AG09309 (cell line): ENCODE measurements around the gene TMEM18.

Experiments used
- DNase-seq: peaks from one replicate; pipeline ENCODE4 v3.0.0-alpha.2; 2010; ENCODE audit warnings: low read depth
- H3K4me3 ChIP-seq: 2 replicates; pipeline ENCODE4 v1.5.1; 2011; ENCODE audit warnings: mild to moderate bottlenecking, low read depth, low read length, moderate library complexity; ENCODE audit not compliant: control insufficient read depth
- TF ChIP-seq, protein P1 (sequence below): IDR thresholded peaks from 2 replicates; pipeline ENCODE4 v1.5.1; 2011; ENCODE audit warnings: mild to moderate bottlenecking, low read depth, low read length, inconsistent platforms; ENCODE audit not compliant: insufficient read depth, control insufficient read depth; ENCODE audit errors: missing control alignments

TMEM18 gene

DNA sequence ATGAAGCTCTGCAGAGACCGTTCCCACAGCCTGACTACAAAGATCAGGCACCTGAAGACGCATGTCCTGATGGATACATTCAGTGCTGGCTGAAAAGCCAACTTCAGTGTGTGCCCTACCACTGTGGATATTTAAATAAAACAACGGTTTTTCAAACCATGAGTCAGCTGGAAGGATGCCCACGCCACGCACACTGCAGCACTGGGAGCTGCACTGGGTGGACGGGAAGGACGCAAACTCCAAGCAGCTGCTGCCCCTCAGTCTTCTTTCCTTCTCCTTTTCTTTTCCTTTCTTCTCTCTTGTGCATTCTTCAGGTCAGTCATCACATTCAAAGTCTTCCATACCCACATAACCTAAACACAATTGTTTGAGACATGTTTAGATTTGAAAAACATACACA is 7.9 kb downstream of the TMEM18 start:
- TF ChIP-seq, protein P1, sequence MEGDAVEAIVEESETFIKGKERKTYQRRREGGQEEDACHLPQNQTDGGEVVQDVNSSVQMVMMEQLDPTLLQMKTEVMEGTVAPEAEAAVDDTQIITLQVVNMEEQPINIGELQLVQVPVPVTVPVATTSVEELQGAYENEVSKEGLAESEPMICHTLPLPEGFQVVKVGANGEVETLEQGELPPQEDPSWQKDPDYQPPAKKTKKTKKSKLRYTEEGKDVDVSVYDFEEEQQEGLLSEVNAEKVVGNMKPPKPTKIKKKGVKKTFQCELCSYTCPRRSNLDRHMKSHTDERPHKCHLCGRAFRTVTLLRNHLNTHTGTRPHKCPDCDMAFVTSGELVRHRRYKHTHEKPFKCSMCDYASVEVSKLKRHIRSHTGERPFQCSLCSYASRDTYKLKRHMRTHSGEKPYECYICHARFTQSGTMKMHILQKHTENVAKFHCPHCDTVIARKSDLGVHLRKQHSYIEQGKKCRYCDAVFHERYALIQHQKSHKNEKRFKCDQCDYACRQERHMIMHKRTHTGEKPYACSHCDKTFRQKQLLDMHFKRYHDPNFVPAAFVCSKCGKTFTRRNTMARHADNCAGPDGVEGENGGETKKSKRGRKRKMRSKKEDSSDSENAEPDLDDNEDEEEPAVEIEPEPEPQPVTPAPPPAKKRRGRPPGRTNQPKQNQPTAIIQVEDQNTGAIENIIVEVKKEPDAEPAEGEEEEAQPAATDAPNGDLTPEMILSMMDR = no peak
- no peak overlapping the region for H3K4me3 ChIP-seq
- no peak for DNase-seq

DNA sequence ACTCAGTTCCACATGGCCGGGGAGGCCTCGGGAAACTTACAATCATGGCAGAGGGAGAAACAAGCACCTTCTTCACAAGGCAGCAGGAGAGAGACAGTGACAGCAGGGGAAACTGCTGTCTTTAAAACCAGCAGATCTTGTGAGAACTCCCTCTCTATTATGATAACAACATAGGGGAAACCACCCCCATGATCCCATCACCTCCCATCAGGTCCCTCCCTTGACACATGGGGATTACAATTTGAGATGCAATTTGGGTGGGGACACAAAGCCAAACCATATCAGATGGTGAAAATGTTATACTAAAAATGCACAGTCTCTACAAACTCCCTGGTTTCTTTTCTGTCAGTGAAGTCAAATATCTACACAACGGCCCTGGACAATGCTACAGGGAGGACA is 9.2 kb downstream of the TMEM18 start:
- DNase-seq = no peak
- no peak overlapping the region for H3K4me3 ChIP-seq
- TF ChIP-seq, protein P1 = no peak

DNA sequence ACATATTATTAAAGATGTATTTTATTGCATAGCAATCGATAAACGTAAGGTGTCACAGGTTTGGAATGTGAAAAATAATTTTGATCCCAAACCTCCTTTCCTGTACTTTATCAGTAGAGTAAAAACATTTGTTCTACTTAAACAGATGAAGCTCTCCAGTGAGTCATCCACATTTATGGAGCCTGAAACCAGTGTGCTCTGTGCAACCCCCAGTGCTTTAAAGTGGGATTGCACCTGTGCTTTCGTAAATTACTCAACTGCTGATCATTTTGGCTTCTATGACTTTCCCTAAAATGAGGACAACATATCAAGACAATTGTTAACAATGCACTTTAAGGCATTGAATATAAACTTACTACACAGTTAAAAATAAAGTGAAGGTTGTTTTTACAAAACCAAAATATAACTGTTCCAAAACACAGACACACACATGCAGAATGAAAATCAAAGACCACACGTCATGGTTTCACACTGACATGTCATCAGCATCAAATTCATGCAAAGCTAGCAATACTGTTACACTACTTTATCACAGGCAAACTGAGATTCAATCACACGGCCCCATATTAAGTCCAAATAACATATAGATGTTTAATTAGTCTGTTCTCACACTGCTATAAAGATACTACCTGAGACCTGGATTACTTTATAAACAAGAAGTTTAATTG is 9.7 kb downstream of the TMEM18 start:
- TF ChIP-seq, protein P1 = peak; percentile 69
- DNase-seq = peak; percentile 53
- H3K4me3 ChIP-seq = no peak overlapping the region

DNA sequence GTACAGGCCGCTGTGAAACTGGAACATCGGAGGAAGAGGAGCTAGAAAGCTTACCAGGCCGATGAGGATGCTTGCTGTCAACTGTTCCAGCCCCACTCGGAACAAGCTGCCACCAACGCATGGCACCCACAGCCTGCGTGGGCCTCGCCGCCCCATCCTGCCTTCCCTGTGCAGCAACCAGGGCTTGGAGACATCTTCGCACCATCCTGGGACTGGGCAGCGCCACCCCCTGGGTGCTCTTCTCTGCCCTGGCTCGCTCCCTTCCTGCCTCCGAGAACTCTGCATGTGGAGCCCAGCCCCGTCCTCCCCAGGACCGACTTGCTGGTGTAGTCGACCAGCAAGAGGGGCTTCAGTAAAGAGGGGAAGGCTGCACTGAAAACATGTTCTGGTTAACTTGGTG is 10.8 kb downstream of the TMEM18 start:
- no peak for DNase-seq
- H3K4me3 ChIP-seq = no peak overlapping the region
- TF ChIP-seq, protein P1 = no peak

DNA sequence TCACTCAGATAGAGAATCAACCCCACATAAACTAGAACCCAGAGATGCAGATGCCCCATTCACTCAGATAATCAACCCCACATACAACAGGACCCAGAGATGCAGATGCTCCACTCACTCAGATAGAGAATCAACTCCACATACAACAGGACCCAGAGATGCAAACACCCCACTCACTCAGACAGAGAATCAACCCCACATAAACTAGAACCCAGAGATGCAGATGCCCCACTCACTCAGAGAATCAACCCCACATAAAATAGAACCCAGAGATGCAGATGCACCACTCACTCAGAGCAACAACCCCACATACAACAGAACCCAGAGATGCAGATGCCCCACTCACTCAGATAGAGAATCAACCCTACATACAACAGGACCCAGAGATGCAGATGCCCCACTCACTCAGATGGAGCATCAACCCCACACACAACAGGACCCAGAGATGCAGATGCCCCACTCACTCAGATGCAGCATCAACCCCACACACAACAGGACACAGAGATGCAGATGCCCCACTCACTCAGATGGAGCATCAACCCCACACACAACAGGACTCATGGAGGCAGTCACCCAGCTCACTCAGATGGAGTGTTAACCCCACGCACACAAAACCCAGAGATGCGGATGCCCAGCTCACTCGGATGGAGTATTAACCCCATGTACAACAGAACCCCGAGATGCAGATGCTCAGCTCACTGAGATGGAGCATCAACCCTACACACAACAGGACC is 11.7 kb downstream of the TMEM18 start:
- TF ChIP-seq, protein P1 = no peak
- DNase-seq = no peak

DNA sequence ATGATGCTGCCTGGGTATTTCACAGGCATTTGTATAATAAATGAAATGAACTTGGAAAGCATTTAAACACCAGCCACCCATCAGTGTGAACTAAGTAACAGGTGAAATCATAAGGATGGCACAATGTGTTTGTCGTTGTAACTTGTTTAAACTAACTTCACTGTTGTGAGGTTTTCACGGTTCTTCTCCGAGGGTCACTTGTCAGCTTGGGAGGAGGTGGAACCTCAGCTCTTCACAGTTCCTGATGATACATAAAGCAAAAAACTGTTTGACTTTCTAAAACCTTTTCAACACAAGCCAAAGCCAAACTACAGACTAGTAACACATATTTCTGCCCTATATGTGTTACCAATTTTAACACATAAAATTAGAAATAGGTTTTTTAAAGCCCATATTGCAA is 13.1 kb downstream of the TMEM18 start:
- DNase-seq = no peak
- H3K4me3 ChIP-seq = no peak overlapping the region
- TF ChIP-seq, protein P1 = no peak

More for the DNA sequence above, 11.7 kb downstream of the TMEM18 start:
- no peak overlapping the region for H3K4me3 ChIP-seq
